HG02678 (cell line): ENCODE measurements around the gene DLX1.
"Not testable (repeated sequence)": the region's sequence is repeated elsewhere in the genome, so short reads cannot be mapped to it uniquely, and the experiment has no call there.

Source experiments
- ATAC-seq: cut with Tn5 transposase; IDR thresholded peaks from one replicate; pipeline ENCODE4 v1.9.1; 2021; ENCODE audit warnings: mild to moderate bottlenecking, moderate library complexity; ENCODE audit not compliant: unreplicated experiment

The DLX1 gene

DNA sequence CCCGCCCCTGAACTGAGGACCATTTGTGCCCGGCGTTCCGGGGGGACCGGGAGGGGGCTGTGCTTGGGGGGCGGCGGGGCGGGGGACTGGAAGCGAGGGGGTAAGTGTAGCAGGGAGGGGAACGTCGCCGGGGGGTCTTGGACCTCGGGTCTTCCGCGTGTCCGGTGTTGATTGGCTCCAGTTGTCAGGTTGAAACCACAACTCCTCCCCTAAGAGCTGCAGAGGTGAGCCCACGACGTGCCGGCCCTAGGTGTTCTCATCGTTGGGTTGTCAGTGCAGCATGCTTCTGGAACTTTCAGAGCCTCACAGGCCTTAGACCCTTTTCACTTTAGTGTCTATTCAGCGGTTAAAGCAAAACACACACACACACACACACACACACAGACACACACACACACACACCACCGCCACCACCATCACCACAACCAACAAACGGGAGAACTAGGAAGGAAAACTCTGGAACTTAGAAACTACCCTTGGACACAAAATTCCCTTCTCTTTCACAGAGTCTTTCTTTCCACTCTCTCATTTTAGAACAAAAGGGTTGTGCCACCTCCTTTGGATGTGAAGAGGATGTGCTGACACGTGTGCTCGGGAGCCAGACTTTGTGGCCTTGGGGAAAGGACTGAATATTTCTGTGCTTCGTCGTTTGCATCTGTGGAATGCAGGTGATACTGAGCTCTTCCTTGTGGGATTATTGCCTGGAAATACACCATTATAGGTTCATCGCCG, 24.1 kb downstream of the DLX1 start:
- ATAC-seq, result no peak

GRCh38 chr2:172109988-172110811, 24.9 kb downstream of the DLX1 start:
- ATAC-seq, result no peak

- ATAC-seq, result no peak
Observed at GRCh38 chr2:172113617-172114016, 28.3 kb downstream of the DLX1 start.

- ATAC-seq, result not testable (repeated sequence)
Observed at GRCh38 chr2:172114176-172114575, 28.9 kb downstream of the DLX1 start.

GRCh38 chr2:172114579-172114978, 29.3 kb downstream of the DLX1 start:
- no peak for ATAC-seq

DNA sequence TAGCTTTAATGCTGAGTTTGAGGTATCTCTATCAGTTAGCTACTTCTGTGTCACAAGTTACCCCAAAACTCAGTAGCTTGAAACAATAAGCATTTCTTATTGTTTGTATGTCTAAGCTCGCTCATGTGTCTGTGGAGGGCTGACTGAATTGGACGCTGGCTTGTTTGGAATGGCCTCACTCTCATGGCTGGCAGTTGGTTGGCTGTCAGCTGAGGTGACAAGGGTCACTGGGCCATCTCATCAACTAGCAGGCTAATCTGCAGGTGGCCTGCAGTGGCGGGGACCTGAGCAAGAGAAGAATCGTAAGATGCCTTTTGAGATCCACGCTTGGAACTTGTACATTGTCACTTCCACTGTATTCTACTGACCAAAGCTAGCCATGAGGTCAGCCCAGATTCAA, 30.8 kb downstream of the DLX1 start:
- ATAC-seq, result no peak

DNA sequence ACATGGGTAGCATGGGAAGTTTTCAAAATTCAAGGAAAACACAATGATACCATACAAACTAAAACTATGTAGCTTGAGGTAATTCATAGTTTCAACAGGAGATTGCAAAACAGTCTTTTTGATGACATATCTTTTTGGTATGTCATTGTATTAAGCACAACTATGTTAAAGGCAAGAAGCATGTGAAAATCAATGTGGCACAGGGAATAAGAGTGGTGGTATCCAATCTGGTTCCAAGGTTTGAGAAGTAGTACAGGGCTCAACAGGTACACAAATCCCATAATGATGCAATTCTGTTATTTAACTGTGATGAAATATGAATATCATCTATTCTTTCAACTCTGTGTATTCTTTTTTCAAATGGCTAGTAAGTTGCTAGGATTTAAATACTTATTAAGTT, 33.8 kb downstream of the DLX1 start:
- no peak for ATAC-seq

GRCh38 chr2:172120118-172120517, 34.8 kb downstream of the DLX1 start:
- ATAC-seq, result no peak

DNA sequence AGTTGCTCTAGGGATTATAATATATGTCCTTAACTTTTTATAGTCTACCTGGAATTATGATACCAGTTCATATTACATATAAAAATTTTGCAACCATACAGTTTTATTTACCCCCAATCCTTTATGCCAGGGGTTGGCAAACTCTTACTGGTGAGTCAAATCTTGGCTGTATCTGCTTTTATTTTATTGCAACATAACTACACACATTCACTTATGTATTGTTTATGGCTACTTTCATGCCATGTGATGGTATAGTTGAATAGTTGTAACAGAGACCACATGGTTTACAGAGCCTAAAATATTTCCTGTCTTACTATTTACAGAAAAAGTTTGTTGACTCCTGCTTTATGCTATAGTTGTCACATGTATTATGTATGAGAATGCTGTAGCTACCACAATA, 43.2 kb downstream of the DLX1 start:
- ATAC-seq, result no peak

- ATAC-seq, result no peak
Observed at GRCh38 chr2:172129404-172129803, 44.1 kb downstream of the DLX1 start.

- ATAC-seq, result no peak
Observed at GRCh38 chr2:172131713-172132555, 46.6 kb downstream of the DLX1 start.

GRCh38 chr2:172134270-172134669, 49.0 kb downstream of the DLX1 start:
- ATAC-seq, result no peak

- ATAC-seq, result no peak
Observed at GRCh38 chr2:172135446-172135845, 50.1 kb downstream of the DLX1 start.

DNA sequence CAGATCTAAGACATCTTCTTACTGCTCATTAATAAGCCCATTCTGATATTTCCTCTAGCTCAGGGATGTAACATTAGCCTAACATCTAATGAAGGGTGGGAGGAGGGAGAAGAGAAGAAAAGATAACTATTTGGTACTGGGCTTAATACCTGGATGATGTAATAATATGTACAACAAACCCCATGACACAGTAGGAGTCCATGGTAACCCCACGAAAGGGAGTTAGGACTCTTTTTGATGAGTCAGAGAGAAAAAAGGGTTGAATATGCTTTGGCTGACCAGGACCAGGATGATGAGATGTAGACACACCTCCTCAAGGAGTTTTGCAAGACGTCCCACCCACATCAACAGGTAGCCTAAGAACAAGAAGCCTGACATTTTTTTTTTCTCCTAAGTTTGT, 51.8 kb downstream of the DLX1 start:
- no peak for ATAC-seq

- ATAC-seq, result no peak
Observed at GRCh38 chr2:172137943-172138342, 52.6 kb downstream of the DLX1 start.

DNA sequence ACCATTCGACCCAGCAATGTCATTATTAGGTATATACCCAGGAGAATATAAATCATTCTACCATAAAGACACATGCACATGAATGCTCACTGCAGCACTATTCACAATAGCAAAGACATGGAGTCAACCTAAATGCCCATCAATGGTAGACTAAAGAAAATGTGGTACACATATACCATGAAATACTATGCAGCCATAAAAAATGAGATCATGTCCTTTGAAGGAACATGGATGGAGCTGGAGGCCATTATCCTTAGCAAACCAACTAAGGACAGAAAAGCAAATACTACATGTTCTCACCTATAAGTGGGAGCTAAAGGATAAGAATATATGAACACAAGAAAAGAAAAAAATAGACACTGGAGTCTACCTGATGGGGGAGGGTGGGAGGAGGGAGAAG, 53.4 kb downstream of the DLX1 start:
- ATAC-seq, result not testable (repeated sequence)
